Caco-2 (cell line): ENCODE data around the gene CSNK2A2. TPM values are rescaled to one million over a fixed set of nuclear protein-coding genes. Genes with fewer than 3 reads are reported as not detected.

ENCODE experiments used
- BruUV-seq: library from RNA; stranded (reverse); fragments of 400-500 nt; replicated peaks from 2 replicates; lab custom pipeline; 2021; lab: Mats Ljungman, UMichigan
- CTCF ChIA-PET: fragments of 300-600 bp; sonication (Branson Sonifier 250); formaldehyde crosslinking; loops from one replicate; lab custom pipeline; 2022; ENCODE audit warnings: antibody characterized with exemption; lab: Charles Lee
- POLR2A ChIA-PET: fragments of 300-600 bp; sonication (Branson Sonifier 250); formaldehyde crosslinking; loops from one replicate; lab custom pipeline; 2022; ENCODE audit warnings: antibody characterized with exemption; lab: Charles Lee
- DNase-seq, 2 experiments: peaks; one replicate each; pipeline versions ENCODE4 v3.0.0 to v3.0.0-alpha.2; 2020 to 2022
- H3K27me3 ChIP-seq: replicated peaks from 2 replicates; pipeline ENCODE4 v1.6.0; 2011; ENCODE audit warnings: low read length; ENCODE audit not compliant: control insufficient read depth, insufficient read depth
- H3K36me3 ChIP-seq: 2 replicates; pipeline ENCODE4 v1.5.1; 2011; ENCODE audit warnings: low read length; ENCODE audit not compliant: control insufficient read depth, insufficient read depth
- H3K4me1 ChIP-seq: fragments of 250-450 bp; sonication (Bioruptor Pico); 2 replicates; pipeline ENCODE4 v1.5.1; 2020; ENCODE audit warnings: mild to moderate bottlenecking
- H3K4me3 ChIP-seq: 2 replicates; pipeline ENCODE4 v1.5.1; 2011; ENCODE audit warnings: low read depth, mild to moderate bottlenecking, control low read depth, low read length
- H3K9me3 ChIP-seq: fragments of 250-450 bp; sonication (Bioruptor Pico); 2 replicates; pipeline ENCODE4 v1.5.1; 2020; ENCODE audit warnings: mild to moderate bottlenecking, moderate library complexity
- H3K27ac Mint-ChIP-seq: one replicate; pipeline ENCODE4 v1.8.0; 2022; ENCODE audit warnings: mixed read lengths; ENCODE audit not compliant: unreplicated experiment
- H3K27me3 Mint-ChIP-seq: one replicate; pipeline ENCODE4 v1.8.0; 2022; ENCODE audit warnings: mixed read lengths; ENCODE audit not compliant: insufficient read depth, unreplicated experiment
- H3K36me3 Mint-ChIP-seq: one replicate; pipeline ENCODE4 v1.8.0; 2022; ENCODE audit warnings: mild to moderate bottlenecking, mixed read lengths; ENCODE audit not compliant: insufficient read depth, unreplicated experiment
- H3K4me1 Mint-ChIP-seq: one replicate; pipeline ENCODE4 v1.8.0; 2022; ENCODE audit warnings: low read depth, mixed read lengths; ENCODE audit not compliant: unreplicated experiment
- H3K4me3 Mint-ChIP-seq: one replicate; pipeline ENCODE4 v1.8.0; 2022; ENCODE audit warnings: mild to moderate bottlenecking, moderate library complexity, mixed read lengths; ENCODE audit not compliant: unreplicated experiment
- H3K9me3 Mint-ChIP-seq: one replicate; pipeline ENCODE4 v1.8.0; 2022; ENCODE audit warnings: mixed read lengths; ENCODE audit not compliant: unreplicated experiment
- CTCF ChIP-seq, 2 experiments: fragments of 200-600 bp in 1 of 2; IDR thresholded peaks; 1 replicate in 1 of 2; 2 replicates in 1 of 2; pipeline versions ENCODE4 v1.5.1 to v1.8.0; 2011 to 2022; ENCODE audit warnings: antibody characterized with exemption in 1 of 2, control low read depth in 1 of 2, inconsistent platforms in 1 of 2, low read depth in 1 of 2, low read length in 1 of 2, mild to moderate bottlenecking in 1 of 2, moderate library complexity in 1 of 2; ENCODE audit not compliant: insufficient read depth in 1 of 2, severe bottlenecking in 1 of 2, unreplicated experiment in 1 of 2
- intact Hi-C: fragments of 100-400 bp; cut with micrococcal nuclease; formaldehyde crosslinking; loops from one replicate; pipeline ENCODE4 v1.10.0; 2022; ENCODE audit not compliant: unreplicated experiment
- total RNA-seq: library from RNA; stranded (reverse); gene quantifications from 2 replicates; pipeline ENCODE4 v1.2.3, GENCODE V29; 2022

Gene CSNK2A2
- total RNA-seq, 1 experiment from 2014 or later, result 181 TPM

- Mint-ChIP-seq H3K27ac (peak overlapping the region; percentile 84), H3K4me3 (peak overlapping the region; percentile 96), H3K9me3 (no peaks in the 10 kb centered on the region), H3K4me1 (peaks cover 12% of the 10 kb centered on the region), H3K36me3 (peaks cover 60% of the 10 kb centered on the region), H3K27me3 (peaks cover 8% of the 10 kb centered on the region)
- Histone ChIP-seq H3K27me3 (no peaks in the 10 kb centered on the region), H3K36me3 (peaks cover 2% of the 10 kb centered on the region; the same call in 1 of the 2 replicates), H3K9me3 (no peaks in the 10 kb centered on the region), H3K4me3 (peak overlapping the region; percentile 95), H3K4me1 (peaks cover 11% of the 10 kb centered on the region)
- ChIA-PET CTCF (interaction anchor here (0.9 kb wide), 2 partner anchors 9 to 67 kb away, joined by 4 to 5 read pairs; partner anchors contain the start of gene CFAP20), POLR2A (interaction anchor here (0.8 kb wide), 2 partner anchors 172 to 196 kb away, joined by 4 to 7 read pairs; no protein-coding TSS in a partner anchor)
- no TSS peak for BruUV-seq
- DNase-seq, result peak in 1 of 2 experiments; percentile 15
- TF ChIP-seq CTCF (IDR thresholded peaks at IDR 0.05; ENCODE audit: insufficient read depth in 1 of 2, low read depth in 1 of 2, low read length in 1 of 2, severe bottlenecking in 1 of 2, unreplicated experiment in 1 of 2), result no peak
- intact Hi-C loops, result loop anchor here (5.0 kb wide), 2 partner anchors 40 to 290 kb away; no protein-coding TSS in a partner anchor
Measured at GRCh38 chr16:58196898-58197313, 1.0 kb downstream of the CSNK2A2 start.

GRCh38 chr16:58195771-58196170 is 2.1 kb downstream of the CSNK2A2 start:
- no peaks in the 10 kb centered on the region for H3K27me3 ChIP-seq
- peaks cover 2% of the 10 kb centered on the region; the same call in 1 of the 2 replicates for H3K36me3 ChIP-seq
- H3K9me3 Mint-ChIP-seq, result no peaks in the 10 kb centered on the region
- intact Hi-C loops, result loop anchor here (5.0 kb wide), 2 partner anchors 42 to 292 kb away; no protein-coding TSS in a partner anchor
- peak overlapping the region; percentile 84 for H3K27ac Mint-ChIP-seq
- ChIA-PET POLR2A (no interaction called here), CTCF (no interaction called here)
- no peaks in the 10 kb centered on the region for H3K9me3 ChIP-seq
- peak overlapping the region; percentile 96 for H3K4me3 Mint-ChIP-seq
- H3K36me3 Mint-ChIP-seq, result peaks cover 71% of the 10 kb centered on the region
- H3K27me3 Mint-ChIP-seq, result peaks cover 8% of the 10 kb centered on the region
- H3K4me1 ChIP-seq, result peaks cover 11% of the 10 kb centered on the region
- no peak for TF ChIP-seq CTCF (IDR thresholded peaks at IDR 0.05; ENCODE audit: insufficient read depth in 1 of 2, low read depth in 1 of 2, low read length in 1 of 2, severe bottlenecking in 1 of 2, unreplicated experiment in 1 of 2)
- BruUV-seq, result no TSS peak
- no peak for DNase-seq
- H3K4me3 ChIP-seq, result no peak overlapping the region
- peaks cover 12% of the 10 kb centered on the region for H3K4me1 Mint-ChIP-seq

DNA sequence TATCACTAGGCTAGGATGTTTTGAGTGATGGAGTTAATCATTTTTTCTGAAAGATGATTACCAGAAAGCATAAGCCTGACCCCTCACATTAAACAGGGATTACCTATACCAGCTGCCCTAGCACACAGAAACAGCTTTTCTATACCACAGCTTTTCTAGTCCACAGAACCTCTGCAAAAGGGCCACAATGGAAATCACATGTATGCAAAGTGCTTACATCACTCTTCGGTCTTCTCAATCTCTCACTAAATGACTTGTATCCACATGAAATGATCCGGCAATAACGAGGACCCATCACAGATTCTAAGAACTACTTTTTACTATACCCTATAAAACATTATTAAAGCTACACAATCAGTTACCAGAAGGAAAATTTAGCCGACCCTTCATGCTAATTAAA is 2.6 kb downstream of the CSNK2A2 start:
- POLR2A ChIA-PET, result no interaction called here
- intact Hi-C loops, result loop anchor here (5.0 kb wide), 2 partner anchors 42 to 292 kb away; no protein-coding TSS in a partner anchor

More for the DNA sequence above, 2.6 kb downstream of the CSNK2A2 start:
- Histone ChIP-seq H3K4me1 (peaks cover 11% of the 10 kb centered on the region), H3K36me3 (peaks cover 2% of the 10 kb centered on the region; the same call in 1 of the 2 replicates), H3K9me3 (no peaks in the 10 kb centered on the region), H3K27me3 (no peaks in the 10 kb centered on the region), H3K4me3 (no peak overlapping the region)
- TF ChIP-seq CTCF (IDR thresholded peaks at IDR 0.05; ENCODE audit: insufficient read depth in 1 of 2, low read depth in 1 of 2, low read length in 1 of 2, severe bottlenecking in 1 of 2, unreplicated experiment in 1 of 2), result no peak
- CTCF ChIA-PET, result no interaction called here
- Mint-ChIP-seq H3K9me3 (no peaks in the 10 kb centered on the region), H3K36me3 (peaks cover 75% of the 10 kb centered on the region), H3K27me3 (peaks cover 6% of the 10 kb centered on the region), H3K27ac (no peak overlapping the region), H3K4me3 (no peak overlapping the region), H3K4me1 (peaks cover 12% of the 10 kb centered on the region)
- TSS peak; percentile 25 for BruUV-seq
- no peak for DNase-seq
